GM18498 (cell line): ENCODE measurements around the gene MKI67.
"Not testable (repeated sequence)": the region's sequence is repeated elsewhere in the genome, so short reads cannot be mapped to it uniquely, and the experiment has no call there.

ENCODE experiments used
- ATAC-seq: cut with Tn5 transposase; IDR thresholded peaks from one replicate; pipeline ENCODE4 v1.9.1; 2021; ENCODE audit warnings: mild to moderate bottlenecking, moderate library complexity; ENCODE audit not compliant: unreplicated experiment

Gene MKI67

DNA sequence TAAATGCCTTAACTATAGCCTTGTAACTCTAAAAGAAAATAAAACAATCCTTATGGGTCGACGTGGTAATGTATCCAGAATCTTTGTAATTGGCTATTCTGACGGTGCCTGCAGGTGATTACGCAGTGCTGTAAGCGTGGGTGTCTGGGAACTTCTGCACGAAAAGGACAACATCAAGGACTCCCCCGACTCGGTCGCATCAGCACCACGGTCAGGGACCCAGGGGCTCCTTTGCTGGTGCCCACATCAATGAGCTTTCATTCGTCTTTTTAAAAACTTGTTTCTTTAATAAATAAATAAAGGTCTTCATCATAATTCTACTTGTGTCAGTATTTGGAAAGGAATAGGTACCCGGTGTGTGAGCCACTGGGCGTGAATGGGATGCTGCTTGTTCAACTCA is 13.2 kb downstream of the MKI67 start:
- no peak for ATAC-seq

DNA sequence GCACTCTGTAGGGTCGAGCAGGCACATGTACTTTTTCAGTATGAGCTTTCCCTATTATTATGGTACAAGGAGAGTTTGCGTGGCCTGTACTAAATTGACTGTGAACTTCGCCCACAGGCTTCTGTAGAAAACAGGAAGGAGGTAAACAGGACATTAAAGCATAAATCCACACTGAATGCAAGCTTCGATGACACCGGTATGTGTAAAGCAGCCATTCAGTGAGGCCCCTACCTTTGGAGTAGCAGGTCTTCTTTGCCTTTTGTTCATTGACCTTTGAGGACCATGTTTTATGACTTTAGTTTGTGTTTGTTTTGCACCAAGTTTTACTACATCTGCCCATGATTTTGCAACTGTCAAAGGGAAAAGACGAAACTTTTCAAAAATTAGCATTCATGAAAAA is 14.5 kb downstream of the MKI67 start:
- no peak for ATAC-seq

DNA sequence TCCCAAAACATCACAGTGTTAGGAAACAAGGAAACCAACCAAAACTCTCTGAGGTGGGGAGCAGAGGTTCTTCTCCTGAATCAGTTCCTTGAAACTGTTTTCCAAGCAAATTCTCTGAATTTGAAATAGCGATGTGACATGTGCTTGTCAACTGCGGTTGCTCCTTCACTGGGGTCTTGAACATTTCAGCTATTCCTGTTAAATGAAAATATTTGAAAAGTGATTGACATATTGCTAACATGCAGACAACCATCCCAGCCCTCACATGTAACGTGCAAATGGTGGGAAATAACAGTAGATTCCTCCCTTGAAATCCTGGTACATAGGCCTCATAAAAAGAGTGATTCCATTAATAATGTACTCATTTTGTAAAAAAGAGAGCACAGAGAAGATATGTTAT is 15.9 kb downstream of the MKI67 start:
- ATAC-seq = no peak

DNA sequence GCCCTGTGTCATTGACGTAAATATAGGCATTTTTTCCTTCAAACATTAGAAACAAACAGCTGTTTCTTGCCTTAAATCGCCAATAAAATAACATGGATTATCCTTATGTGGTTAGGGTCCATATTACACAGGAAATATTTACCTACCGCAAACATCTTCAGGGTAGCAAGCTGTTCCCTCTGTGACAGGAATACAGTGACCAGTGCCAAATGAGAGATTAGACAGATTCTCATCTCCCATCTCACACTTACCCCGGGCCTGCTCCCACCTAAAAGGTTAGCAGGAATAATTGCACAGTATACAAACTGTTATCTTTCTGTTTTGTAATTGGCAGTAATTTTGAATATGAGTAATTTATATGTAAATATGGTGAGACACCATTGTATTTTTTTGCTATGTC is 16.5 kb downstream of the MKI67 start:
- ATAC-seq = no peak

DNA sequence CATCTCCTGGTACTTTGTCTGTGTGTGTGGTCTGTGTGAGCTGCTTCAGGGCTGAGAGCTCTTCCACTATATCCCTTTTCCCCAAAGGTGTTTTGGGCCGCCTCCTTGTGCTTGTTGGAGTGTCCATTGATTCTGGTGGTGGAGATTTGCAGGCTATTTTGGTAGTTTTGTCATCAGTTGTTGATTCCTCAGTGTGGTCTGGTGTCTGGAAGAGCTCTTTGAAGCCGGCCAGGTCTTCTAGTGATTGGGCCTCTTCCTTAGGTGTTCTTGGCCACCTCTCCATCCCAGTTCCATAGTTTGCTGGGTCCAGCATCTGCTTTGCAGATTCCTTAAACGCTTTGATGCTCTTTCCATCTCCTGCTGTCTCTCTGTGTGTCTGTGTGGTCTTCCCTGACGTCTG is 20.8 kb downstream of the MKI67 start:
- ATAC-seq = no peak

DNA sequence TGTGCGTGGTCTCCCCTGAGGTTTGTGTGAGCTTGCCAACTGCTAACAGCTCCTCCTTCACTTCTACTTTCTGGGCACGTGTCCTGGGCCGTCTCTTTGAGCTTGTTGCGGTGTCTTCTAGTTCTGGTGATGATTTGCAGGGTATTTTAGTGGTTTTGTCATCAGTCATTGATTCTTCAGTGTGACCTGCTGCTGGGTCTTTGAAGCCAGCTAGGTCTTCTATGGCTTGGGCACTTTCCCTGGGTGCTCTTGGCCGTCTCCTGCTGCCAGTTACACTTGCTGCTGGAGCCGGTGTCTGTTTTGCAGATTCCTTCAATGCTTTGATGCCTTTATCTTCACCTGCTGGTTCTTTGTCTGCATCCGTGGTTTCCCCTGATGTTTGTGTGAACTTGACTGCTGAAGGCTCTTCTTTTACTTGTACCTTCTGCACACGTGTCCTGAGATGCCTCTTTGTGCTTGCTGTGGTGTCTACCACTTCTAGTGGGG is 23.0 kb downstream of the MKI67 start:
- ATAC-seq = no peak

DNA sequence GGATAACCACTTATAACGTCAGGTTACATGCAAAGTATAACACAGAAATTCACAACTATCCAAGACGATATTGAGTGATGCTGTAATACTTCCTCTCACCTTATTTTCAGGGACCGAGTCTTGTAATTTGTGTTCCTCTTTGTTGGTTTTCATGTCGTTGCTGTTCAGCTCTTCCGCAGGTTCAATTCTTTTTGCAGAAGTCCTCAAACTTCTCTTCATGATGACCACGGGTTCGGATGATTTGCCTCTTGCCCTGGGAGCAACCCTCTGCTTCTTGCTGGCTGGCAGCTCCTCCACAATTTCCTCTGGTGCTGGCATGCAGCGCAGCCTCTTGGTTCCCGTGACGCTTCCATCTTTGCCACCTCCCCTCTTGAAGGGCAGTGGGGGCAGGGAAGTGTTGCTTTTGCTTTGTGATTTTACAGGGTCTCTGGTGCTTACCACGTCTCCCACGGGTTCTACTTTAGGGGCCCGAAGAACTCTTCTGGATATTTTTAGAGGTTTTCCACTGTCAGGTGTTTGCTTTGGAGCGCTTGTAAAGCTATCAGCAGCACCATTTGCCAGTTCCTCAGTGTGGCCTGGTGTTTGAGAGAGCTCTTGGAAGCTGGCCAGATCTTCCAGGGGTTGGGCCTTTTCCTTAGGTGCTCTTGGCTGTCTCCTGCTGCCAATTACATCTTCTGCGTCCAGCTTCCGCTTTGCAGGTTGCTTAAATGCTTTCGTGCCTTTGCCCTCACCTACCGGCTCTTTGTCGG is 23.6 kb downstream of the MKI67 start:
- ATAC-seq = no peak

DNA sequence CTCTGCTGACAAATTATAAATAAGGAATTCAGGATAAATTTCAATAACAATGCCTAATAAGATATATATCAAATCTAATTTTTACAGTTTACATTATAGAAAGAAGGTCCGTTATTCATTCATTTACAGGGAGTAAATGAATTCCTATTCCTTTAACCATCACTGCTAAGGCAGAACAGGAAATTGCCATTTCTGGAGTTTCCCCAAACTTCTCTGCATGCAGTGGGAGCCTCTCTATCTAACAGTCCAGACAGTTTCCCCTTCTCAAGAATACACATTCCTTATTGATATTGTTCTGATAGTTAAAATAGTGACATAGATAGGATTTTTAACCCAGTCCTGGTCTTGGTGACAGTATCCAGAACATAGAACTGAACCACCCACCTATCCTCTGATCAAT is 24.3 kb downstream of the MKI67 start:
- ATAC-seq = no peak

DNA sequence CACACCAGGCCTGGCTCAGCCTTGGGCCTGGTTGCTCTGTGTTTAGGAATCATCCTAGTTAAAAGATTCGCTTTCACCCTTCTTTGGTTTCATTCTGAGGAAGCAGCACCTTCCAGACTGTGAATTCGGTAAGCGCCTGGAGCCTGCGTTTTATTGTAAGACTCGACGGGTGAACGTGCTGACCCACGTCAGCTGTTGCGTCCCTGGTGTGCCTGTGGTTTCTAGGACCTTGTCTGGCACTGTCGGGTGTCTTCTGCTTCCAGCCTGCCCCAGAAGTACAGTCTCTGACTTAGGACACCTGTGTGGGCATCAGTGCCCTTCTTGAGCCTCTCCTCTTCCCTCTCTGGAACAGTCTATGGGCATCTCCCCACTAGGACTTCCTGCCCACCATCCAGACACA is 26.3 kb downstream of the MKI67 start:
- ATAC-seq = no peak

DNA sequence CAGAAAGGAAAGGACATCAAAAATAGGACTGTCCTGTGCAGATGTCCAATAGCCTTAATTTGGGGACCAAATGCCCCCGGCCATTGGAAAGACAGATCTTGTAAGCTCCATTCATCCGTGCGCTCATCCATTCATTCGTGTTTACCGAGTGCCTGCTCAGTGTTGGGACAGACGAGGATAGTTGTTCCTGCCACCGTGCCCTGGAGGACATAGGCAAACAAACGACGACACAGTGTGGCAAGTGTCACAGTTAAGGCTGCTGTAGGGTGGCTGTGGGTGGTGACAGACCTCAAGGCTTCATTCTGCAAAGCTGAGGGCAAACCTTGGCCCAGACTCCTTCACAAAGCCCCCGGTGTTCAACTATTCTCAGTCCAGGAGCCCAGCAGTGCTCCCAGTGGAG is 27.6 kb downstream of the MKI67 start:
- no peak for ATAC-seq

DNA sequence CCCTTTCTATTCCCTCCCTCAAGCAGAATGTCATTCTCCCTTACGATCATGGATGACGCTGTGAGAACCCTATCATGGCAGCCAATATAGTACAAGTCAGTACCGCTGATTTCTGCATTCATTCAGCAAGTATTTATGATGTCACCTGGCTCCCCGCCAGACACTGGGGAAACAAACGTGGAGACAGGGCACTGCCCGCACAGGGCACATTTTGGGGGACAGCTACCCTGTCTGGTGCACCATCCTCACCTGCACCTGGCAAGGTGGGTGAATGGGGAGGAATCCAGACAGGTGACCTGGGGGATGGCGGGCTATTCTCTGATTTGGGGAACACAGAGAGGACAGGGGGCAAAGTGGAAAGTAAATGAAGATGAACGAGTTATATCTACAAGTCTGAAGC is 28.4 kb downstream of the MKI67 start:
- no peak for ATAC-seq

DNA sequence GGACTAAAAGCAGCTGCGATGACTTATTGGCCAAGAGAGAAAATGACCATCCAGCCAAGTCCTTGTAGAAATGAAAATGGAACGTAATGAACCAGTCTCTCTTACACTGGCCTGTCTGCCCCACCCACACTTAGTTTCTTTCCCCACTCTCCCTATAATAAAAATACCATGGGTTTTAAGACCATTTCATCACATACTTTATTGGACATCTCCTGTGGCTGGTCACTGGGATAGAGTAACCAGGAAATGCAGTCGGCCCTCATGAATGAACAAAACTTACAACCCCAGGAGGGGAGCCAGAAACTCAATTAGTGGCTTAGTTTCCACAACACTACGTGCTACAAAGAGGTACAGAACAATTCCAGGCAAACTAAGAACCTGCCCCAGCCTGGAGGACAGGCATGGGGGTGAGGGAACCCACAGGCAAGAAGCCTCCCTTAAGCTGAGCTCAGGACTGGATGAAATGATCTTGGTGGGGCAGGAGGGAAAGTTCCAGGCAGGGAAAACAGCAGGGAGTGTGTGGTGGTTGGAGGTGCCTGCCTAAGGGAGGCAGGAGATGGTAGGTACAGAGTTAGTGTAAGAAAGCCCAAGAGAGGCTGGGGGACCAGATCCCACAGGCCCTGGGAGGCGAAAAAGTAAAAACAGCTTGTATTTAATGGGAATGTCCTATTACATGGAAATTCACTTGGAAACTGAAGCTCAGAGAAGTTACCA is 29.6 kb downstream of the MKI67 start:
- ATAC-seq = no peak

DNA sequence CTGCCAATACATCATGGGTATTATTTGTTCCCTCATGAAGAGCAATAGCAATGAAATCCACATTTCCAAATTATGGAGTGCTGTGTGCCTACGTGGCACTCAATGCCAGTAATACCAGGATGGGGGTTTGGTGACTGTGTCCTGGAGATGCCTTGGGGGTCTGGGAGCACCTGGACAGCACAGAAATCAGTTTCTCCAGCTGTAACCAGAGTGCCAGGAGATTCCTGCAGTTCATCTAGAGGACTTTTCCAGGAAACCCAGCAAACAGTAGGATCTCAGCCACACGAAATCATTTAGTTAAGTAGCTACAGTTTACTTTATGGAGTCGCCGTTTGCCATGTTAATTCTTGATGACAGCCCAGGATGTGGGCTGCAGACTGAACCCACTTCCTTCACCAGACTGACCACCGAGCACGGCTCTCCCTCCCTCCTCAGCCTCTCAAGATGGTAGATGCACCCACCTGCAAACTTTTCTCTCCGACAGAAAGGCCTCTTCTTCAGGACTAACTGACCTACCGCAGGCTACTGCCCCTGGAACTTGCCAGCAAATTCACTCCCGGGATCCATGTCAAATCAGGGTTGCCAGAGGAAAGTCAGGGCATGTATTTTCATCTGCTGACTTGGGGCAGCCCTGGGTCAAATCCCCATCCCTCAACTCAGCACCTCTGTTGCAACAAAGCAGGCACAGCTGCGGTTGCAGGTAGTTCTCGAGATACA is 30.3 kb downstream of the MKI67 start:
- peak; percentile 40 for ATAC-seq

DNA sequence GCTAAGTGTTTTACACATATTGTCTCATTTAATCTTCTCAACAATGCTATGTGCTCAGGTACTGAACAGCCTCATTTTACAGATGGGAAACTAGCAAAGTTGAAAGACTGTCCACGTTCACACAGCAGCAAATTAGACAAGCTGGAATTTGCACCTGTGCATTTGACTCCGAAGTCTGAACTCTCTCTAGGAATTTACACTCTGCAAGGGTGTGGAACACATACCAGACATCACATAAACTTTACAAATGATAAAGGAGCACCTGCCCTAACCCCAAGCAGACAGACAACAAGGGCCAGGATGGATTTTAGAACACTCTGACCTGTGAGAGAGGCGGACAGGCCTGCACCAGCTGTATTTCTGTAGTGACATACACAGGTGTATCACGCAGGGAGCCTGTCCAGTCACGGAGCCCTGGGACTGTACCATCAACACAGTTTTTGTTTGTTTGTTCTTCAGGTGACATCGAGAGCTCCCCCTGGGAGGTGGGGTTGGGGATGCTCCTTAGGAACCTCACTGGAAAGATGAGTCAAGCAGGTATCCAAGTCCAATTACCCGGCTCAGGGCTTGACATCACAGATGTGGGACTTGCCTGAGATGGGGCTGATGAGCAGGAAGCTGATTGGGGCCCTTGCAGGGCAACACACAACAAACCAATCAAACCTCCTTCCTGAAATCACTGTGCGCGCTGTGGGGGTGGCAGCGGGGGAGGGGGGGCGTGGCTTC is 31.0 kb downstream of the MKI67 start:
- ATAC-seq = no peak

DNA sequence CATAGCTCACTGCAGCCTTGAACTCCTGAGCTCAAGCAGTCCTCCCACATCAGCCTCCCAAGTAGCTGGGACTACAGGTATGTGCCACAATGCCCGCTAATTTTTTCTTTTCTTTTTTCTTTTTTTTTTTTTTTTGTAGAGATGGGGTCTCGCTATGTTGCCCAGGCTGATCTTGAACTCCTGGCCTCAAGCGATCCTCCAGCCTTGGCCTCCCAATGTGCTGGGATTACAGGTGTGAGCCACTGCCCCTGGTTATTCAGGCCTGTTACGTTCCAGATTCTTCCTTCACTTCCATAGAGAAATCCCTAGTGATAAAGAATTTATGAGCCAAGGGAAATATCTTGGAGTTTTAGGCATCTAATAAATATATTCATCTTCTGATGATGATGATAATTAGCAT is 31.6 kb downstream of the MKI67 start:
- ATAC-seq = not testable (repeated sequence)

DNA sequence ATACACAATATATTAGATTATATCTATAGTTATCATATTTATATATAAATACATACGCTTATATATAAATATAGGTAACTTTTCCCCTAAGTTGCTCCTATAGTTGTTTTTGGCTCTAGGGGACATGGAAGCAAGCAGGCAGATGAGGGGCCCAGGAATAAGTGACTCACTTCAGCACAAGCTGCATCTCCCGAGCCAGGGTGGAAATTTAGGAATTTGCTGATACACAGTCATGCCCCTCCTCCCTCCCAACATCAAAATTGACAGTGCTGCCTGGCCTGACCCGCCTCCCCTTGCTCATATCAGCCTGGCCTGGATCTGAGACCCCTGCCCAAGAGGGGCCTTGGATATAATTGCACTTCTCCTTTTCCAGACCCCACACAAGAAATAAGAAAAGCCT is 33.8 kb downstream of the MKI67 start:
- ATAC-seq = no peak

DNA sequence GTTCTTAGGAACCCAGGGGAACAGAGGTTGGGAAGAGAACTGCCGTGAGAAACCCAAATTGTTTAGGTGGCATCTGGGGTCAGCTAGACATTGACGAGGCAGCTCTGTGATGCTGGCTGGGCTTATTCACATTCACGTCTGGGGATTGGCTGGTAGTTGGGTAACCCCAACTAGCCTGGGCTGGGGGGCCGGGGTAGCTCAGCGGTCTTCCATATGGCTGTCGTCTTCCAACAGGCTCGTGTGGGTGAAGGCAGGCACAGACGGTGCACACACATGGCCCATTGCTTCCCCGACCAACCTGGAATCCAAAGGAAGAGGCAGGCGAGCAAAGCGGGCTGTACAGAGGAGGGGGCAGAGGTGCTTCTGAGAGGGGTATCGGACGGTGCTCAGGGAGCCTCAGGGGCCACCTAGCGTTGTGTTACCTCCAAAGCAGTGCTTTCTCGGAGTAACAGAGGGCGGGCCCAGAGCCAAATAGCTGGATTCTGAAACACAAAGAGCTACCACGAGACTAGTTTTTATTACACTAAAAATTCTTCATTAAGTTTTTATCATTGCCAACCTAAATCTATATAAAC is 34.5 kb downstream of the MKI67 start:
- ATAC-seq = no peak

DNA sequence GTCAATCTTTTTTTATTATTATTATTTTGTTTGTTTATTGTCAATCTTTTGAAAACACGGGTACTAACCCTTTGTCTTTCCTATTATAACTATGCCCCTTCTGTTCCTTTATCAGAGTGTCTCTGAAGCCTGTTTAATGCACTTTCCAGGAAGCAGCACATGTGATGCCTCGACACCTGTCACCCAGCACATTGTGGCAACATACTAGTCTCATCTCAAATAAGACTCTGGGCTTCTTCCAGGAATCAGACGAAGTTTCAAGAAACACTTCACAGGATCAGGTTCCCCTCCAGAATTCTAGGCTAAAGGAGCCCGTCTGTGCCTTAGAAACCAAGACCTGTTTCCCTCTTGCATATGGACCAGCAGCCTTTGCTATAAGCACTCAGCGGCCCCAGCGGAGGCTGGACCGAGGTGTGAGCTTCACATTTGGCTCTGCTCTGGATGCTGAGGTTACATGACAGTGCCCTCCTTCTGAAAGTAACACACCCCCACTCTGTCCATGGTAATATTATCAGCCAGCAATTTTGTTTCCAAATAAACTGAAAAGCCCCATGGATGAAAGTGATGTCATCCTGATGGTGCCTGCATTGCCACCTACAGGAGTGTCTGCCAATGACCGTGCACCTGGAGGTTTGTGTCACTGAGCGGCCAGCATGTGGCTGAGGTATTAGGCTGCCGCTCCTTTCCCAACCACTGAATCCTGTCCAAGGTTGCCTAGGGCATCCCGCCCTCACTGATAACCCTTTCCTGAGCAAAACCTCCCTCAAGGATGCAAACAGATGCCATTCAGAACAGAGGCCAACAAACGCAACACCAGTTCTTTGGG is 38.1 kb downstream of the MKI67 start:
- no peak for ATAC-seq

DNA sequence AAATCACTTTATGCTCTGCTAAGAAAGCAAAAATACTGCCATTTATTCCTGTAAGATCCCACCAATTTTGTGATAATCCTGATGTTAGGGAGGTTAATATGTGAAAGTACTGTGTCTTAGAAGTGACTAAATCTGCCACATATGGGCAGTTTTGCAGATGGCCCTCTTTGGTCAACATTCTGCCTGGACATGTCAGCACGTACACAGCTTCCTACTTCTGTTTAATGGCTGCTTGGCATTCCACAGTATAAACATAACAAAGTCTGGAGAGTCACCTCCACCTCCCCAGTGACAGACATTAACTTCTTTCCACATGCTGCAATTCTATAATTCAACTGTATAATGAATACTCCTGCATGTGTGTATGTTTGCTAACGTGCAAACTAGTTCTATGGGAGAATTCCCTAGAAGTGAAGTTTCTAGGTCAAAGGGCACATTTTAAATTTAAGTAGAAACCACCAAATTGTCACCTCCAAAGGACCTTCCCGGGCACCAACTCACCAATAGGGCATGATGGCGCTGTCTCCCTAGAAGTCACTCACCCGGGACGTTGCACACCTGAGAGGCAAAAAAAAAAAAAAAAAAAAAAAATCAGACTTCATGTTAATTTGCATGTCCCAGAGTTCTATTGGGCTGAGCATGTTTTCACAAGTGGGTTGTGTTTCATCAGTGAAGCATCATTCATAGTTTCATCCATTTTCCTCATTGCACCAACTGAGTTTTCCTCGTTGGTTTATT is 38.9 kb downstream of the MKI67 start:
- ATAC-seq = no peak
